NCI-H748 (cell line): Measurements from ENCODE around the gene COQ4.

Experiments
- DNase-seq: peaks from one replicate; lab custom pipeline; 2025; ENCODE audit not compliant: unreplicated experiment; lab: John Stamatoyannopoulos, UW

Gene COQ4

DNA sequence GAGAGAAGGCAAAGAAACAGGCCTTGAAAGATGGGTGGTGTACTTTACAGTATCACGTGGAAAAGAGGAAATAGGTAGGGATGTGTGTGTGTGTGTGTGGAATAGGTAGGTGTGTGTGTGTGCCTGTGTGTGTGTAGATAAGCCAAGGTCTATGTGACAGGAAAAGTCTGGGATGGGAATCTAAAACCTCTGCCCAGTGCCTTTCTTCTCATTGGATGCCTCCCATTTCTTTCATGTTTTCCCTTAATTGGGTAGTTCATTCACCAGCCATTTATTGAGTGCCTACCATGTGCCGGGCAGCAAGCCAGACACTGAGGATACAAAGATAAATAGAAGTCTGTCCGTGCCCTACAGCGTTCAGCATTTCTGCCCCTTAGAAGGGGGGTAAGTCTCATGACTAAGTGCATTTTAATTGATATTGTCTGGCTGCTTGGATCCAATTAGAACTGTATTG lies 49.6 kb downstream of the COQ4 start:
- no peak for DNase-seq

DNA sequence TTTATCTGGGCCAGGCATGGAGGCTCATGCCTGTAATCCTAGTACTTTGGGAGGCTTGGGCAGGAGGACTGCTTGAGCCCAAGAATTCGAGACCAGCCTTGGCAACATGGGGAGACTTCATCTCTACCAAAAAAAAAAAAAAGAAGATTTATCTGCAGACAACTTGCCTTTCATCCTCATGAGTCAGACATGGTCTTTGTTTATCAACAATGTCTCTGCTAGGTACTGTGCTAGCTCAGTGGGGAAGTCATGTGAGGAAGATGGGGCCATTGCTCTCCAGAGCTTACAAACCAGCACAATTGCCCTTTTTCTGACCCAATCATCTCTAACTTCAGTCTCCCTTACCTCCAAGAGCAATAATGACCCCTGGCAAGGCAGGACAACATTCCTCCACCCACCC lies 50.1 kb downstream of the COQ4 start:
- no peak for DNase-seq

DNA sequence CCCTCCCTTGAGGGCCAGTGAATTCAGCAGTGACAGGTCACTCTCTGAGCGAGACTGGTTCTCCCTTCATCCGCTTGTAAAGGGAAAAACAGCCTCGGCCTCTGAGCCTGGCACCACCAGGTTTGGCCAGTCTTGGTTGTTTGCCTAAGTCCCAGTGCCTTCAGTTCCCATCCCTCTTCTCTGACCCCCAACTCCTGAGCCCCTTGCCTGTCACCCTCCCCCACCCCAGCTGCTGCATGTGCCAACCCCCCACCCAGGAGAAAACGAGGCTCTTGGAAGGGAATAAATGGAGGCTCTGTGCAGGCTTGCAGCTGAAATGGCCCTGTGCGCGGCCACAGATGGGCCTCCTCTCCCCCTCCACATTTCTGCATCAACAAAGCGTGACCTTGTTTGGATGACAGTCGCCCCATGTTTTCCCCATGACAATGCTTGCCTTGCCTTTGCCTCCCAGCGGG lies 51.6 kb downstream of the COQ4 start:
- no peak for DNase-seq

DNA sequence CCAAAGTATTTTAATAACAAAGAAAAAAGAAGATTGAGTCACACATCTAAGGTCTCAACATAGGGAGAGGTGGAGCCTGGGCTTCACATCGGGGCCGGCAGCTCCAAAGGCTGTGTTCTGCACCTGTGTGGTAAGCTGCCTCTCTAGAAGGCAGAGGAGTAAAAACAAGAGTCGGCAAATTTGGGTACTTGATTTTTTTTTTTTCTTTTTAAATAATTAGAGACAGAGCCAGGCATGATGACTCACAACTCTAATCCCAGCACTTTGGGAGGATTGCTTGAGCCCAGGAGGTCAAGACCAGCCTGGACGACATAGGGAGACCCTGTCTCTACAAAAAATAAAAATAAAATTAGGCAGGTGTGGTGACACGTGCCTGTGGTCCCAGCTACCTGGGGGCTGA lies 53.2 kb downstream of the COQ4 start:
- no peak for DNase-seq

DNA sequence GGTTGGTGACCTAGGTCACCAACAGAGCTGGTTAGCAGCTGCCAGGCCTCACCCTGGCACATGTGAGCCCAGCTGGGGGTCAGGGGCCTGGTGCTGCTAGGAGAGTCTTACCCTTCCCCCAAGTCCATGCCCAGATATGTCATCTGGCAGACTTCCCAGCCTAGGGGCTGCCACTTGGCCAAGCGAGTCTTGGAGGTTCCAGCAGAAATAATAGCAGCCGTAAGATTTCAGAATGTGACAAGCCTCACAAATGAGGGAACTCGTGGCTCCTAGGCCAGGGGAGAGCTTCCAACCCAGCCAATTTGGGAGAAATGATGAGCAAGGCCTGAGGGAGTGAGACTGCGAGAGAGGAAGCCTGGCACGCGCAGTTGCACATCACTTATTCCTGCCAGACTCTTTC lies 59.6 kb downstream of the COQ4 start:
- DNase-seq = no peak

DNA sequence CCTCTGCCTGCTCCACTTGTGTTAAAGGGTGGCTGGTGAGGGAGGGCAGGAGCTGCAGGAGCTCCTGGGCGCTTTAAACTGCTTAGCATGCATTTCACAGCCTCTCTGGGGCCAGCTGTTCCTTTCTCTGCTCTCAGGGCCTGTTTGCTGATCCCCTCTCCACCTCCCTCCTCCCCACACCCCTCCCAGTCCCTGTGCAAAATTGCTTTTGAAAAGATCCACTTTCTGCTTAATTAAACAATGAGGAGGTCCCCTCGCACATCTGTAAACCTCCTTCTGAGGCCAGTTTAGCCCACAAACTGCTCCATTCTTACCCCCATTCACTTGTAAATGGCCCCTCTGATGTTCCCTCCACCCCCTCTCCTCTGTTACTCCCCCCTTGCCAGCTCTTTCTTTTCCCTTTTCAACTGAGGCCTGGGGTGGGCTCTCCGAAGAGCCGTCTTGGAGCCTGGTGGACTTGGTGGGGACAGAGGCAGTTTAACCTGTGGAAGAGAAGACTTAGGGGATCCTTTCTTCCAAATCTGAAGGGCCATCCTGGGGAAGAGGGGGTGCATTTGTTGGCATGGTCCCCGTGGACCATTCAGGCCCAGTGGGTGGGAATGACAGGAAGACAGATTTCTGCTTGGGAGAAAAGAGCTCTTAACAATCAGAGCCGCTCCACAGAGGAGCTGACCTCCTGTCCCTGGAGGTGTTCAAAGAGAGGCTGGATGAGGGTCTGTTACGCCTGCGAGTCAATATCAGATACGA lies 60.5 kb downstream of the COQ4 start:
- DNase-seq = no peak
